PFSK-1 (cell line): ENCODE measurements around the gene CACNA1A.

Source experiments
- FOXP2 ChIP-seq: optimal IDR thresholded peaks from 2 replicates; pipeline ENCODE3; 2011; ENCODE audit warnings: borderline replicate concordance, control low read depth, inconsistent platforms; ENCODE audit not compliant: insufficient read depth; ENCODE audit errors: extremely low read length, extremely low read depth
- POLR2AphosphoS5 ChIP-seq: IDR thresholded peaks from 2 replicates; pipeline ENCODE4 v1.6.1; 2012; ENCODE audit warnings: low read depth, mild to moderate bottlenecking, control low read depth, low read length, moderate library complexity
- REST ChIP-seq, 2 experiments: IDR thresholded peaks; 2 replicates each; pipeline versions ENCODE4 v1.6.1 to v1.8.0; 2011 to 2012; ENCODE audit warnings: low read depth in 2 of 2, low read length in 2 of 2, control low read depth in 1 of 2, inconsistent platforms in 1 of 2, mild to moderate bottlenecking in 1 of 2, moderate library complexity in 1 of 2; ENCODE audit not compliant: insufficient read depth in 1 of 2
- SIN3A ChIP-seq: IDR thresholded peaks from 2 replicates; pipeline ENCODE4 v1.6.1; 2012; ENCODE audit warnings: mild to moderate bottlenecking, low read length, moderate library complexity, borderline replicate concordance; ENCODE audit not compliant: insufficient read depth
- TAF1 ChIP-seq: IDR thresholded peaks from 2 replicates; pipeline ENCODE4 v1.6.1; 2012; ENCODE audit warnings: low read length, control low read depth, borderline replicate concordance; ENCODE audit not compliant: insufficient read depth

Gene CACNA1A

GRCh38 chr19:13451434-13451995 is 54.8 kb downstream of the CACNA1A start:
- TF ChIP-seq POLR2AphosphoS5 (no peak), SIN3A (no peak), FOXP2 (no peak), REST (IDR thresholded peaks at IDR 0.05; ENCODE audit: insufficient read depth in 1 of 2, low read depth in 2 of 2, low read length in 2 of 2) (no peak), TAF1 (no peak)

GRCh38 chr19:13447978-13448377 is 58.3 kb downstream of the CACNA1A start:
- no peak for TF ChIP-seq SIN3A
- TF ChIP-seq FOXP2: no peak
- TF ChIP-seq REST (IDR thresholded peaks at IDR 0.05; ENCODE audit: insufficient read depth in 1 of 2, low read depth in 2 of 2, low read length in 2 of 2): no peak
- no peak for TF ChIP-seq TAF1
- TF ChIP-seq POLR2AphosphoS5: no peak

- TF ChIP-seq TAF1: no peak
- TF ChIP-seq REST (IDR thresholded peaks at IDR 0.05; ENCODE audit: insufficient read depth in 1 of 2, low read depth in 2 of 2, low read length in 2 of 2): peak; percentile 97 to 98
These were observed 64.3 kb downstream of the CACNA1A start for GRCh38 chr19:13441810-13442512.

GRCh38 chr19:13437919-13438618 is 68.2 kb downstream of the CACNA1A start:
- no peak for TF ChIP-seq POLR2AphosphoS5
- no peak for TF ChIP-seq FOXP2
- no peak for TF ChIP-seq SIN3A
- no peak for TF ChIP-seq REST (IDR thresholded peaks at IDR 0.05; ENCODE audit: insufficient read depth in 1 of 2, low read depth in 2 of 2, low read length in 2 of 2)
- no peak for TF ChIP-seq TAF1
